HG02759 (cell line): Measurements from ENCODE around the gene ABT1.
"Not testable (repeated sequence)": the region's sequence is repeated elsewhere in the genome, so short reads cannot be mapped to it uniquely, and the experiment has no call there.

Experiments used
- ATAC-seq: cut with Tn5 transposase; IDR thresholded peaks from one replicate; pipeline ENCODE4 v1.9.1; 2021; ENCODE audit warnings: mild to moderate bottlenecking, moderate library complexity; ENCODE audit not compliant: unreplicated experiment

The ABT1 gene

DNA sequence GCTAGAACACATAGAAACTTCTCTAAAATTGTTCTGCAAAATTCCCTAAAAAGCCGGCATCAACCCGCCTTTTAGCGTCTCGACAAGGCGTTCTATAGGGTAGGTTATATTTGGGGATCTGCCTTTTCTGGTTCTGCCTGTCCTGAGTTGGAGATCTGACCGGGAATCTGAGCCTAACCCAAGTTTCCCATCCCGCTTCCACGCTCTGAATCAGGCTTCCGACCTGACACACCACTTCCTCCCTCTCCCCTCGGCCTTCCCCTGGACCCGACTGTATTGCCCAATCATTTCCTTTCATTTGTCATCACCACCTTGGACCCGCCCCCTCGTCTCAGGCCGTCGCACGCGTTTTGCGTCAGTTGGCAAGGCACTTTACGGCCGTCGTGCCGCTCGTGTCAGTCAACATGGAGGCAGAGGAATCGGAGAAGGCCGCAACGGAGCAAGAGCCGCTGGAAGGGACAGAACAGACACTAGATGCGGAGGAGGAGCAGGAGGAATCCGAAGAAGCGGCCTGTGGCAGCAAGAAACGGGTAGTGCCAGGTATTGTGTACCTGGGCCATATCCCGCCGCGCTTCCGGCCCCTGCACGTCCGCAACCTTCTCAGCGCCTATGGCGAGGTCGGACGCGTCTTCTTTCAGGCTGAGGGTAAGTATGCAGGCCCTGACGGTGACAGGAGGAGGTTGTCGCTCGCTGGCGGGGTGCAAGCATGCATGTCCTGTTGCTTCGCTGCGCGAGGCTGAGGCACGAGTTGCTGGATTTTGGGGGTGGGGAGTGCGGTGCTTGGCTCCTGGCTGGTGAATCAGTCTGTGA is at the start of gene ABT1:
ABT1 (plus strand) TSS at position 375 of the 810 bp plus-strand sequence; CDS start at position 405, 30 bp downstream.
- peak; percentile 79 for ATAC-seq

DNA sequence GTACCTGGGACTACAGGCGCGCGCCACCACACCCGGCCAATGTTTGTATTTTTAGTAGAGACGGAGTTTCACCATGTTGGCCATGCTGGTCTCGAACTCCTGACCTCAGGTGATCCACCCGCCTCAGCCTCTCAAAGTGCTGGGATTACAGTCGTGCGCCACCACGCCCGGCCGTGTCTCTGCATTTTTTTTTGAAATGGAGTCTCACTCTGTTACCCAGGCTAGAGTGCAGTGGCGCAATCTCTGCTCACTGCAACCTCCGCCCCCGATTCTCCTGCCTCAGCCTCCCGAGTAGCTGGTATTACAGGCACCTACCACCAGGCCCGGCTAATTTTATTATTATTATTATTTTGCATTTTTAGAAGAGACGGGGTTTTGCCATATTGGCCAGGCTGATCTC is 49.4 kb upstream of the ABT1 start:
- not testable (repeated sequence) for ATAC-seq

DNA sequence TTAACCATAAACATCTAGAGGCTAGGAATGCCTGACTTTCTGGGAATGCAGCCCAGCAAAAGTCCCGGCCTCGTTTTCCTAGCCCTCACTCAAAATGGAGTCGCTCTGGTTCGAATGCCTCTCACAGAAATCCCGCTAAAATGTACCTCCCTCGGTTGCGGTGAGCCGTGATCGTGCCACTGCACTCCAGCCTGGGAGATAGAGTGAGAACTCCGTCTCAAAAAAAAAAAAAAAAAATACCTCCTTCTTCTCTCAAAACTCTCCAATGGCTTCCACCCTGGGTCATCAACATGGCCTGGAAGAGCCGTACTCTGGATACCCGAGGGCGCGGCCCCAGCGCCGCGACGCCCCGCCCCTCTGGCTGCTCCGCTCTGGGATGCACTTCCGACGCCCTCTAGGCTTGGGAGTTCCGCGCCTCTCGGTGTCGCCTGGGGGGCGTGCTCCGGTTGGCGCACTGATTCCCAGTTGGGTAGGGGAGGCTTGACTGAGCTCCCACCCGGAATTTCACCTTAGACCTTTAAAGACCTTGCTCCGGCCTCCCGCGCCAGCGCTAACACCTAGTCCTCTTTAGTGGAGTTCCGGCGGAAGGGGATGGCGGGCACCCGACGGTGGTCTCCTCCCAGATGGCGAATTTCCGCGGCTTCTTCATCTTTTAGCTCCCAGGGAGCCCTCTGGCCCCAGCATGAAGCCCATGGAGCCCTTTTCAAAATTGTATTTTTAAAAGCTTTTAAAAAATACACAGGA is 46.3 kb upstream of the ABT1 start:
- ATAC-seq, result no peak

DNA sequence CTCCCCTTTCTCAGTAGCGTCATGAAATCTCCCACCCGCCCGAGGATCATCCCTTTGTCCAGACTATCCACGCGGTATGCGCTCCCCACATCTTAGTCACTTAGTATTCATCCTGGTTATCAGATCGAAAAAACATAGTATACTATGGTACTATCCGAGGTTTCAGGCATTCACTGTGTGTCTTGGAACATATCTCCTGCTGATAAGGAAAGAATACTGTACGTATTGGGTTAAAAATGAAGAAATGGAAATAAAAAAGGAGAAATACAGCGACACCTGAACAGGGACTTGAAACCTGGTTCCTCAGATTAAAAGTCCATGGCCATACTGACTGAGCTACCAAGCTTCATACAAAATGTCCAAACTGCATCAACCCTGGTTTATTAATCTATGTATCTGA is 44.5 kb upstream of the ABT1 start:
- no peak for ATAC-seq

DNA sequence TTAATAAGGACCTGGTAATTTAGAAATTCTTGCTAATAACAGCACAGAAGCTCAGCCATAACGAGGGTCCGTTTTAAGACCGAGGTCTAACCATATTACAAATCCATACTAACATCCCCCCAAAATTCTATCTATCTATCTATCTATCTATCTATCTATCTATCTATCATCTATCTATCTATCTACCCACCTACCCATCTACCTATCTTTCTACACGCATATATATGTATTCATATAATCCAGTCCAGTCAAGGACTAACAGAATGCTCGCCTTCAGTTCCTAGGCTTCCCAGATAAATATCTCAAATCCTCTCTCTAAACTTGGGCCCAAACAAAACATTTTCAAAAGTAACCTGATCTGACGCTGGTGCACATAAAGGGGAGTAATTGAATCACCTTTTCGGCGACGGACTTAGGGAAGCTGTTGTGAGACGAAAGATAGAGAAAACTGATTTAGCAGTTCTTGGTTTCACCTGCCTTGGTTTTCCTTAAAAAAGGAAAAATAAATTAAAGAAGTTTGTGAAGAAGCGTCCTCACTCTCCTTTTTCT is 44.0 kb upstream of the ABT1 start:
- no peak for ATAC-seq

DNA sequence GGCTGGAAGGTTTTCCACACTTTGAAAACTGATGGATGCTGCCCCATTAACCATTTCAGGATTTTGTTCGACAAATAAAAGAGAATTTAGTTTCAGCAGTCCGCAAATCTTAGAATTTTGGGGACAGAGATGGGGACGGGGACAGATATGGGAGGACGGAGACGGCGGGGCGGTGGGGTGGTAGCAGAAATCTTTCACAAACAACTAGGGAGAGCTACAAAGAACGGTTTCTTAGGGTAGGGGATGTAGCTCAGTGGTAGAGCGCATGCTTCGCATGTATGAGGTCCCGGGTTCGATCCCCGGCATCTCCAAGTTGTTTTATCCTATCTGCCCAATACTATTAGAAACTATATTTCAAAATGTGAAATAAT is 43.5 kb upstream of the ABT1 start:
- peak; percentile 38 for ATAC-seq

DNA sequence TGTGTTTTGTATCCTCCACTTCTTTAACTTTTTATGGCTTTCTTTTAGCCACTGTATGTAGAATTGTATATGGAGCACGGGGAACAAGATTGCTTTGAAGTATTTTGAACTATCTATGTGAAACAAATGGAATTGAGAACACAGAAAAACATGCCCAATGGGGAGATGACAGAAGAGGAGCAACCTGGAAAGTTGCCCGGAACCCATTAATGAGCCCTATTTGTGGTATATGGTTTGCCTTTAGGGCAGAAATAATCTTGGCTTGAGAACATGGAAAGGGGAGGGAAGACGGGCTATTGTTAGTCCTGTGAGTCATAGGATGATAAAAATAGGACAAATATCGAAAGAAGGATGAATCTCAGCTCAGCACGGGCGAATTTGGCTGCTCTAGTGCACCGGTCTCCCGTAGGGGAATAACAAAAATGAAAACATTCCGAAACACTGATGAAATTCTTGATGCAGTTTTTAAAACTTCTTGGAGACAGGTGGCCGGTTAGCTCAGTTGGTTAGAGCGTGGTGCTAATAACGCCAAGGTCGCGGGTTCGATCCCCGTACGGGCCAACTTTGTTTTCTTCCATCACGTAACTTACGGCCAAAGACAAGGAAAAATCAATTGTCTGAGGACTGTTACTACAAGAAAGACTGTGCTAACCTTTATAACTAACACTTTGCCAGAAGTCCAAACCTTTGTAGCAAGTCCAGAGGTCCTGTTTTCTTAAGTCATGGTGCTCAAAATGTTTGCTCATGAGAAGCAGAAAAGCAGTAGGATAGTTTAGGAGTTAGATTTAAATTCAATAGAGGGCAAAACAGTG is 42.9 kb upstream of the ABT1 start:
- ATAC-seq, result peak; percentile 43

DNA sequence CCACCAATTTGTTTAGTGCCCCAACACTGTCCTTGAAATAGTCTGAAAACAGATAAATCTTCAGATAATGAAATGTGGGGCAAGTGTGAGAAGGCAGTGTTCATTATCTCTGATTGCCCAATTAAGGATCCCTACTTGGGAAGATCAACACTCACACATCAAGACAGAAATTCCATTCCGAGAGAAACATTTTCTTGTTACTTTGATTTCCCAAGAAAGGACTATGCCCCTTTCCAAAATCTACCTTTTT is 42.4 kb upstream of the ABT1 start:
- ATAC-seq, result no peak

DNA sequence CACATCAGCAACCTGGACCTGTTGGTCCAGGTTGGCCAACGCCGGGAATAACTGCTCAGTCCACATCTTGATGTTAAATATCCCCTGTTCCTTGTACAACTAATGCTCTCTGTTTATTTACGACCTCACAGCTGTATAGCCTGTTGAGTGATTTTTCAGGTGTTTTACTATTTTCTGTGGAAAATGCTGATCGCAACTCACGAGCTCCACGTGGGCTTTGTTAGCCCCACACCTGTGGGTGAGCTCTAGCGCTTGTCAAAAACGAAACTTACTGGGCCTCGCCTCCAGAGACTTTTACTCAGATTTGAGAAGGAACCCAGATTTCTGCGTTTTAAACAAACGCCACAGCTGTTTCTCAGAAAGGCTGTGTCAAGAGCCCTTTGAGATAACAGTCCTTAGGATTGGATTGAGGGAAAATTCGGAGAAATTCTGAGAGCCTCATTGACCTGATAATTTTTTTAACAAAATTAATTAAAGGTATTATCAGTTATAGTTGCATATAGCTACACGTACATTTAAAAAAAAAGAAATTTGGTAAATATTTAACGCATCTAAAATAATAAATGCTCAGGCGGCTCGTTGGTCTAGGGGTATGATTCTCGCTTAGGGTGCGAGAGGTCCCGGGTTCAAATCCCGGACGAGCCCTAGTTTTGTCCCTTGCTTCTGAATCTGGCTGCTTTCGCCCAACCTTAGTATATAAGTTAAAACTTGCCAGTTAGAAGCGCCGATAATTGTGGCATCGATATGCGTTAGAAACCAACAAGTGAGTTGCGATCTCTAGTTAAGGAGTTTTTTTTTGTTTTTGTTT is 41.9 kb upstream of the ABT1 start:
- peak; percentile 27 for ATAC-seq

DNA sequence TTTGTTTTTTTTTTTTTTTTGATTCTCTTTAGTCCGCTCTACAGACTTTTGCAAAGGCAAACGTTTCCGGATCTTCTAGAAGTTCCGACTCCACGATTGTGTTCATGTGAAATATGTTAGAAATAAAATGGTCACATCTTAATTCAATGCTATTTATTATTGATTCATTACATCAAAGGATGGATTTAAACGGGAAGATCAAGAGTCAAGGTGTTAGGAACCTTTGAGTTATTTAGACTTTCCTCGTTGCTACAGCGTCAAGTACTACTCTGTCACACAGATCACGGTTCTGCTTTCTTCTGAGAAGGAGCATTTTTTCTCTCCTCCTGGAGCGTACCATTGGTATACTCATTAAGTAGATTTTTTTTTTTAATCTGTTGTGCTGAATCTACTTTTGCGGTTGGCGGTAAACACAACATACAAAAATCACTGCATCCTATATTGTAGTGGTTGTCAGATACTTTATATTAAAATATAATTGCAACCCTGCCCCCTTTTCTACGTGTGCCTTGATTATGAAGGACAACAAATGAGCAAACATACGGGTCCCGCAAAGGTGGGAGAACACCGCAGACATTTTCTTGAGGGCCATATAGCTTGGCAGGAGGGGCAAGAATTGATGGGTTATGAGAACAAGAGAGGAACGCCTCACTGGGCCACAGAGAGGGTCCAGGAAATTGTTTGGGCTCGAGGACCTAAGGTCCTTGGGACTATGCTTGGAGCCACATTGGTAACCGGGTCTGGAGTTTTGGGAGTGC is 41.1 kb upstream of the ABT1 start:
- no peak for ATAC-seq

DNA sequence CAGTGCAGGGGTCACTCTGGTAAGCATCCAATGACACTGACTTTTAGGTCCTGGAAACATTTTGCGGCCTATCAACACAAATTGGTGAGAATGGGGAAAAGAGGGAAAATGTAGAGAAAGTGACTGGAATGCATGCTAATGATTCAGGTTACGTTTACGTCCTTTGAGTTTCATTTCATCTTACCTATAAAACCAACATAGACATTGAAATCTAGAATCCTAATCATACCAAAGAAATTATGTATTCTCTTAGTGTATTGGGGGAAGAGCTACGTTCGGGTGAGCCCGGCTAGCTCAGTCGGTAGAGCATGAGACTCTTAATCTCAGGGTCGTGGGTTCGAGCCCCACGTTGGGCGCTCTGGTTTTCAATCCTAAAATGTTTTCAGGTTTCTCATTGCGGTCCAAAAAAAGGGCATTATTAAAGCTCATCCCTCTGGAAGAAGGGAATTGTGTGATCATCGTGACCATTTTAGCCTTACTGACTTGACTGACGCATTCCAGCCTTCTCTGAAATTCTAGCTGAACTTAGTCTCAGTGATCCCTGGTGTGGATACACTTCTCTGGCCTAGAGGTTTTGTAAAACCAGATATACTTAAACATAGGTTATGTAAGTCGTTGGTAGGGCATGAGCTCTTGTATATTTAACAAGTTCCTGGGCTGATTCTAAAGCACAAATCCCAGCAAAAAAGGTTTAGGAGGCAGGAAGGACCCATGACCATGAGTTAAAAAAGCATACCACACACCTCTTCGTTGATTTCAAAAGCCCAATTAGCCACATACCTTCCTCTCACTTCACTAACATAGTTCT is 40.3 kb upstream of the ABT1 start:
- ATAC-seq, result no peak

DNA sequence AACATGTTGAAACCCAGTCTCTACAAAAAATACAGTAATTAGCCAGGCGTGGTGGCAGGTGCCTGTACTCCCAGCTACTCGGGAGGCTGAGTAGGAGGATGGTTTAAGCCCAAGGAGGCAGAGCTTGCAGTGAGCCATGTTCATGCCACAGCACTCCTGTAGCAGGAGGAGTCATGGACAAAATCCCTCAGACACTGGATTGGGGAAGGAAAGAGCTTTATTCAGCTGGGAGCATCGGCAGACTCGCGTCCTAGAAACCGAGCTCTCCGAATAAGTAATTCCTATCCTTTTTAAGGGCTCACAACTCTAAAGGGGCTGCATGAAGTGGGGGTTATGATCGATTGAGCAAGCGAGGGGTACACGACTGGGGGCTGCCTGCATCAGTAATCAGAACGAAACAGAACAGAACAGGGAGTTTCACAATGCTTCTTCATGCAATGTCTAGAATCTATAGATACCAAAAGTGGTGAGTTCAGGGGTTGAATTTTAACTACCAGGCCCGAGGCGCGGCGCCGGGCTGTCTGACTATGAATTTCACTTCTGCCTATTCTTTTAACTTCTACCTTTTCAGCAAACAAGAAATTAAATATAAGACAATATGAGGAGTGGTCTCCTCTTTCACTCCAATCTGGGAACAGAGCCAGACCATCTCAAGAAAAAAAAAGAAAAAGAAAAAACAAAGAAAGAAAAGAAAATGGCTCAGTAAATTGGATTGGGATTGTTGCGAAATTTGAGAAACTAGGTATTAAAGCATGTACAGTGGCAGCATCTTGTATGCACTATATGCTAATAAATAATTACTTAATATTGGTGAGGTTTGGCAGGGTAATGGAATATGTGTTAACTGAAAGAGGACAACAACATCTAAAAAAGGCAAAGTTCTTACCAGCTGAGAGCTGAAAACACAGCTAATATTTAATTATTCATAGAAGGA is 35.0 kb upstream of the ABT1 start:
- ATAC-seq, result no peak

DNA sequence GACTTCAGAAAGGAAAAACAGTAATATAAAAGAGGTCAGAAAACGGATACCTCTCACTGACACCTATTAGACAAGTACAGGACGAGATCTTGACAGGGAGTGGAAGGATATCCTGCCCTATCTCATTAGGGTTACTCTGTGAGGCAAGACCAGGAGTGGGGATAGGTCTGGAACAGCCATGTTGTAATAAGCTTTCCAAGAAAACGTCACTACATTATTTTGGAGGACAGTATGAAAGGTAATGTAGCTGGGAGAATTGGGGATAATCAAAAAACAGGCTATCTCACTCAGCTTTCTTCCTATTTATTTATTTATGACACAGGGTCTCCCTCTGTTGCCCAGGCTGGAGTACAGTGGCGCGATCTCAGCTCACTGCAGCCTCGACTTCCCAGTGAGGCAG is 33.3 kb upstream of the ABT1 start:
- no peak for ATAC-seq

DNA sequence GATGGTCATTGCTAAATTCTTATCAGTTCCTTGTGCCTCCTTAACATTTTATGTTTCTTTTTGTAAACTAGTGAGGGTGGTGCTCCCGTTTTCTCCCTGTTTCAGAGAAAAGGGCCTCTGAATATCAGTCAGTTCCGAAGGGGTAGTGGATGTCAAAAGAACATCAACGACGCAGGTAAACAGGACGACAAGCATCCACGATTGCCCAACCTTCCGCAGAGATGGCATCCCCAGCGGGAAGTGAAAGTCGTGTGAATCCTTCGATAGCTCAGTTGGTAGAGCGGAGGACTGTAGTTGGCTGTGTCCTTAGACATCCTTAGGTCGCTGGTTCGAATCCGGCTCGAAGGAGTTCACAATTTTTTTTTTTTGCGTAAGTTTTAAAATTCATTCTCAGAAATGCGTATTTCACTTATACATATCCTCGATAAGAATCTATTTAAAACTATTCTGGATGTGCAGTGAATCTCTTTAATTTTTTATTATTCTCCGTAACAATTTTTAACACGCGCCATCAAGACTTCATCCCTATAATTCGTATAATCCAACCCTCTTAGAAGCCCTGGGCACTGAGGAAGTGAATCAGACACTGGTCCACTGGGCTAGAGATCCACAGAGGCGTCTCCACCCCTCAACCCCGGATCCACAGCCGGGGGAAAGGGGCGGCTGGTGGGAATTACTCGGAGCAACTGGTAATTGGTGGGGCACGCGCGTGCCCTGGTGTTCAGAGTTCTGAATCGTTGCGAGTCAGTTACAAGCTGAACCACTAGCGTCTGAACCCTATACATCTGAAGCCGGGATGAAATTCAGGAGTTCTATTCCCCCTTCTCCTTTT is 27.9 kb upstream of the ABT1 start:
- peak; percentile 79 for ATAC-seq

DNA sequence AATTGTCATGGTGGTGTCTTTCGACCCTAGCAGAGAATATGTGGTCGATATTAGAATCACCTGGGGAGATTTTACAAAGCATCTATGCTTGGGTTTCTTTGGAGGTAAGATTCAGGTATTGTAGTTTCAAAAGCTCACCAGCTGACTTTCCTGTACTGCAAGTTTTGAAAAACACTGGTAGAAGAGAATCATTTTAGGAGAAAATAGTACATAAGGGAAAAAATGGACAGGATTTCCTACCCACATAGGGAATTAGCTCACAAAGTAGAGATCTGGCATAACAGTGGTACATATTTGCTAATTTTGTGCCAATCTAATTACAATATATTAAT is 27.4 kb upstream of the ABT1 start:
- ATAC-seq, result no peak

DNA sequence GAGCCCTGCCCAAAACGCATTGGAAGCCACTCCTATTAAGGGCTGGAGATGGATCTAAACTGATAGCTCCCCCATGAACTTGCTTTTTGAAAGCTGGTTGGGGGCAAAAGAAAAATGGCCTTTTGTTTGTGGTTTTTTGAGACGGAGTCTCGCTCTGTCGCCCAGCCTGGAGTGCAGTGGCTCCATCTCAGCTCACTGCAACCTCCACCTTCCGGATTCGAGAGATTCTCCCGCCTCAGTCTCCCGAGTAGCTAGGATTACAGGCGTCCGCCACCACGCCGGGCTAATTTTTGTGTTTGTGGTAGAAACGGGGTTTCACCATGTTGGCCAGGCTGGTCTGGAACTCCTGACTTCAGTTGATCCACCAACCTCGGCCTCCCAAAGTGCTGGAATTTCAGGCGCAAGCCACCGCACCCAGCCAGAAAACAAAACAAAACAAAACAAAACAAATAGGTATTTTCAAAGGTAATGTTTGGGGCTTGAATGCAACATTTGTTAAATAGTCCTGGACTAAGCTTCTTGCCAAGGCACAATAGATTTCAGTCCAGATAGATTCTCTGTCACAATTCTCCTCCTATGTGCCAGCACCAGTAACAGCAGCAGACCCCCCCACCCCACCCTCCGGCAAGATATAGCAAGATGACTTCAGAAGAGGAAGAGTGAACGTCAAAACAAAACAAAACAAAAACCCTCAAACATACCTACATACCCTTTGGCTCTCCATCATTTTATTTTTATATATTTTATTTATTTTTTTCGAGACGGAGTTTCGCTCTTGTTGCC is 26.5 kb upstream of the ABT1 start:
- no peak for ATAC-seq
